ENCODE results near the gene STK11IP.

STK11IP gene

GRCh38 chr2:219578811-219579613 is 18.6 kb upstream of the STK11IP start:
- Histone ChIP-seq H3K36me3 (replicated peaks; ENCODE audit: low read depth, low read length) (no peaks in the 10 kb centered on the region), H3K79me2 (ENCODE audit: low read length) (no peaks in the 10 kb centered on the region), H3K27me3 (ENCODE audit: low read depth, low read length) (no peaks in the 10 kb centered on the region), H3K9me3 (ENCODE audit: insufficient read depth, low read length) (no peaks in the 10 kb centered on the region), H3K4me2 (ENCODE audit: low read length) (no peak overlapping the region), H3K27ac (ENCODE audit: low read length) (no peak overlapping the region), H2AFZ (ENCODE audit: low read depth, low read length) (no peak overlapping the region), H3K4me3 (ENCODE audit: low read length) (no peak overlapping the region), H4K20me1 (ENCODE audit: insufficient read depth, low read length) (no peaks in the 10 kb centered on the region), H3K9ac (ENCODE audit: low read length) (no peak overlapping the region), H3K4me1 (ENCODE audit: low read length) (no peaks in the 10 kb centered on the region)
- TF ChIP-seq EZH2phosphoT487 (IDR thresholded peaks at IDR 0.05; ENCODE audit: low read depth) (no peak), CTCF (IDR thresholded peaks at IDR 0.05; ENCODE audit: low read depth, low read length) (no peak)

GRCh38 chr2:219581346-219581745 is 16.3 kb upstream of the STK11IP start:
- H3K27me3 ChIP-seq (ENCODE audit: low read depth, low read length), result no peaks in the 10 kb centered on the region
- no peak overlapping the region for H3K4me2 ChIP-seq (ENCODE audit: low read length)
- H3K36me3 ChIP-seq (replicated peaks; ENCODE audit: low read depth, low read length), result no peaks in the 10 kb centered on the region
- H3K27ac ChIP-seq (ENCODE audit: low read length), result no peak overlapping the region
- no peaks in the 10 kb centered on the region for H4K20me1 ChIP-seq (ENCODE audit: insufficient read depth, low read length)
- no peaks in the 10 kb centered on the region for H3K79me2 ChIP-seq (ENCODE audit: low read length)
- no peak overlapping the region for H3K9ac ChIP-seq (ENCODE audit: low read length)
- TF ChIP-seq EZH2phosphoT487 (IDR thresholded peaks at IDR 0.05; ENCODE audit: low read depth), result no peak
- no peaks in the 10 kb centered on the region for H3K4me1 ChIP-seq (ENCODE audit: low read length)
- no peak overlapping the region for H2AFZ ChIP-seq (ENCODE audit: low read depth, low read length)
- no peaks in the 10 kb centered on the region for H3K9me3 ChIP-seq (ENCODE audit: insufficient read depth, low read length)
- no peak overlapping the region for H3K4me3 ChIP-seq (ENCODE audit: low read length)

GRCh38 chr2:219591091-219591490 is 6.6 kb upstream of the STK11IP start:
- Histone ChIP-seq H3K4me2 (ENCODE audit: low read length) (no peak overlapping the region), H3K79me2 (ENCODE audit: low read length) (no peaks in the 10 kb centered on the region), H3K9me3 (ENCODE audit: insufficient read depth, low read length) (no peaks in the 10 kb centered on the region), H3K4me1 (ENCODE audit: low read length) (no peaks in the 10 kb centered on the region; the same call in 1 of the 2 replicates), H3K27ac (ENCODE audit: low read length) (no peak overlapping the region), H2AFZ (ENCODE audit: low read depth, low read length) (no peak overlapping the region), H3K4me3 (ENCODE audit: low read length) (no peak overlapping the region), H3K9ac (ENCODE audit: low read length) (no peak overlapping the region), H4K20me1 (ENCODE audit: insufficient read depth, low read length) (no peaks in the 10 kb centered on the region), H3K36me3 (replicated peaks; ENCODE audit: low read depth, low read length) (no peaks in the 10 kb centered on the region), H3K27me3 (ENCODE audit: low read depth, low read length) (no peaks in the 10 kb centered on the region)
- no peak for TF ChIP-seq CTCF (IDR thresholded peaks at IDR 0.05; ENCODE audit: low read depth, low read length)
- TF ChIP-seq EZH2phosphoT487 (IDR thresholded peaks at IDR 0.05; ENCODE audit: low read depth), result no peak

GRCh38 chr2:219592736-219593135 is 4.9 kb upstream of the STK11IP start:
- Histone ChIP-seq H3K27ac (ENCODE audit: low read length) (no peak overlapping the region), H3K4me1 (ENCODE audit: low read length) (peaks cover 4% of the 10 kb centered on the region; the same call in 1 of the 2 replicates), H3K4me3 (ENCODE audit: low read length) (no peak overlapping the region), H3K27me3 (ENCODE audit: low read depth, low read length) (no peaks in the 10 kb centered on the region), H2AFZ (ENCODE audit: low read depth, low read length) (no peak overlapping the region), H3K36me3 (replicated peaks; ENCODE audit: low read depth, low read length) (no peaks in the 10 kb centered on the region), H4K20me1 (ENCODE audit: insufficient read depth, low read length) (no peaks in the 10 kb centered on the region), H3K9me3 (ENCODE audit: insufficient read depth, low read length) (no peaks in the 10 kb centered on the region), H3K9ac (ENCODE audit: low read length) (no peak overlapping the region), H3K4me2 (ENCODE audit: low read length) (no peak overlapping the region), H3K79me2 (ENCODE audit: low read length) (no peaks in the 10 kb centered on the region)
- no peak for TF ChIP-seq CTCF (IDR thresholded peaks at IDR 0.05; ENCODE audit: low read depth, low read length)
